Neuronal stem cell (in vitro differentiated cells): ENCODE measurements around the gene RBBP8NL.
A peak's percentile ranks its signal among the peaks of the same experiment; 100 is the strongest.

ENCODE experiments used
- DNase-seq: peaks from one replicate; pipeline ENCODE4 v3.0.0-alpha.2; 2013; ENCODE audit warnings: low spot score
- H2AFZ ChIP-seq: one replicate; pipeline ENCODE4 v1.6.1; 2013; ENCODE audit warnings: mild to moderate bottlenecking, low read length, inconsistent platforms
- H2AK5ac ChIP-seq: 2 replicates; pipeline ENCODE4 v1.6.1; 2013; ENCODE audit warnings: low read depth, mild to moderate bottlenecking, inconsistent platforms, low read length, moderate library complexity, mixed read lengths
- H2BK120ac ChIP-seq: 2 replicates; pipeline ENCODE4 v1.6.1; 2013; ENCODE audit warnings: low read depth, mild to moderate bottlenecking, inconsistent platforms, low read length, moderate library complexity, mixed read lengths
- H2BK12ac ChIP-seq: one replicate; pipeline ENCODE4 v1.6.1; 2013; ENCODE audit warnings: low read length, inconsistent platforms
- H2BK15ac ChIP-seq: 2 replicates; pipeline ENCODE4 v1.6.1; 2013; ENCODE audit warnings: mild to moderate bottlenecking, low read length, inconsistent platforms, mixed read lengths
- H2BK5ac ChIP-seq: one replicate; pipeline ENCODE4 v1.6.1; 2013; ENCODE audit warnings: inconsistent platforms, mild to moderate bottlenecking, low read length, moderate library complexity
- H3K14ac ChIP-seq: one replicate; pipeline ENCODE4 v1.6.1; 2013; ENCODE audit warnings: low read length, inconsistent platforms
- H3K18ac ChIP-seq: 2 replicates; pipeline ENCODE4 v1.6.1; 2013; ENCODE audit warnings: low read length, inconsistent platforms
- H3K23ac ChIP-seq: 2 replicates; pipeline ENCODE4 v1.6.1; 2013; ENCODE audit warnings: low read depth, mild to moderate bottlenecking, mixed read lengths, low read length, inconsistent platforms; ENCODE audit not compliant: poor library complexity
- H3K27ac ChIP-seq: replicated peaks from 3 replicates; pipeline ENCODE4 v1.5.1; 2013; ENCODE audit warnings: low read length, inconsistent platforms
- H3K27me3 ChIP-seq, 3 experiments: 2 replicates each; pipeline ENCODE4 v1.6.1; 2013; ENCODE audit warnings: low read length in 3 of 3, mild to moderate bottlenecking in 2 of 3, inconsistent platforms in 1 of 3, low read depth in 1 of 3, mixed read lengths in 1 of 3, moderate library complexity in 1 of 3; ENCODE audit not compliant: control insufficient read depth in 3 of 3, insufficient read depth in 3 of 3
- H3K36me3 ChIP-seq, 2 donors: replicated peaks in 1 of 2; 2 replicates each; pipeline ENCODE4 v1.6.1; 2013; ENCODE audit warnings: low read length in 2 of 2; ENCODE audit not compliant: control insufficient read depth in 2 of 2, insufficient read depth in 2 of 2
- H3K4ac ChIP-seq: 2 replicates; pipeline ENCODE4 v1.6.1; 2013; ENCODE audit warnings: inconsistent platforms, mild to moderate bottlenecking, low read length, moderate library complexity
- H3K4me1 ChIP-seq, 2 donors: 1 replicate in 1 of 2; 2 replicates in 1 of 2; pipeline ENCODE4 v1.6.1; 2013; ENCODE audit warnings: low read length in 2 of 2, low read depth in 1 of 2; ENCODE audit not compliant: control insufficient read depth in 2 of 2, insufficient read depth in 1 of 2
- H3K4me2 ChIP-seq: one replicate; pipeline ENCODE4 v1.6.1; 2013; ENCODE audit warnings: mild to moderate bottlenecking, low read length, inconsistent platforms; ENCODE audit not compliant: insufficient read depth, poor library complexity, severe bottlenecking
- H3K4me3 ChIP-seq, 2 donors: 2 replicates each; pipeline ENCODE4 v1.5.1; 2013; ENCODE audit warnings: low read length in 2 of 2, mild to moderate bottlenecking in 2 of 2, inconsistent platforms in 1 of 2, moderate library complexity in 1 of 2
- H3K79me1 ChIP-seq: one replicate; pipeline ENCODE4 v1.6.1; 2013; ENCODE audit warnings: low read depth, mild to moderate bottlenecking, inconsistent platforms, low read length, moderate library complexity
- H3K9ac ChIP-seq: one replicate; pipeline ENCODE4 v1.6.1; 2013; ENCODE audit warnings: mild to moderate bottlenecking, low read depth, low read length, inconsistent platforms; ENCODE audit not compliant: poor library complexity
- H3K9me3 ChIP-seq, 2 donors: replicated peaks in 1 of 2; 2 replicates each; pipeline versions ENCODE3 to v1.6.1; 2013; ENCODE audit warnings: low read length in 2 of 2, mild to moderate bottlenecking in 2 of 2, inconsistent platforms in 1 of 2, low read depth in 1 of 2, mixed read lengths in 1 of 2, moderate library complexity in 1 of 2; ENCODE audit not compliant: control insufficient read depth in 2 of 2, insufficient read depth in 1 of 2
- H4K8ac ChIP-seq: one replicate; pipeline ENCODE4 v1.6.1; 2013; ENCODE audit warnings: low read depth, mild to moderate bottlenecking, inconsistent platforms, low read length, moderate library complexity
- H4K91ac ChIP-seq: one replicate; pipeline ENCODE4 v1.6.1; 2013; ENCODE audit warnings: low read length, low read depth, mild to moderate bottlenecking, inconsistent platforms; ENCODE audit not compliant: poor library complexity
- WGBS, 2 donors: extraction: QIAGEN DNeasy Blood & Tissue Kit; methylation state at CpG; one replicate each; pipeline ENCODE4 v1.1.7; 2013; ENCODE audit warnings: missing lambda C conversion rate in 2 of 2, mixed read lengths in 1 of 2; ENCODE audit not compliant: insufficient read length in 2 of 2, insufficient replicate concordance in 1 of 2; ENCODE audit errors: extremely low coverage in 2 of 2; 5-methylcytosine and 5-hydroxymethylcytosine counted together

RBBP8NL gene

DNA sequence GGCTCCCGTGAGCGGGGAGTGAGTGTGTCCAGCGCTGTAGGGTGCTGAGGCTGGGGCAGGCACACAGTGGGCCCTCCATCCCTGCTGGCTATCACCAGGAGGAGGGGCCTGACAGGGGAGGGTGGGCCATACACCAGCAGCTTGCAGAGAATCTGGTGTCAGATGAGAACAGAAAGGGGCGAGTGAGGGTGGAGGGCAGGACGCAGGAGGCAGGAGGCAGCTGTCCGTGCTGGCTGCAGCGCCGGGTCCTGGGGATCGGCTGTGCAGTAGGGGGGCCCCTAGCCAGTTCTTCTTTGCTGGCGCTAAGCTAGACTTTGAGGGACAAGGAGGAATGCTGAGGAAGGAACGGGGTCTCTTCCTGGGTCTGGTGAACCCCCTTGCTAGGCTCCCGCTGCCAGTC, 18.7 kb downstream of the RBBP8NL start:
- Histone ChIP-seq H3K27ac (no peak overlapping the region), H3K27me3 (peaks cover 0 to 60% (median 4%) of the 10 kb centered on the region in 3 experiments), H2AFZ (no peak overlapping the region), H2BK15ac (peak overlapping the region; percentile 97), H3K14ac (no peak overlapping the region), H3K4ac (no peak overlapping the region), H2BK120ac (no peak overlapping the region), H3K4me2 (no peak overlapping the region), H4K91ac (no peak overlapping the region), H3K9ac (peak overlapping the region; percentile 60), H3K4me3 (no peak overlapping the region), H2BK12ac (peak overlapping the region; percentile 88), H4K8ac (no peak overlapping the region), H3K36me3 (no peaks in the 10 kb centered on the region), H2AK5ac (peak overlapping the region; percentile 99), H3K23ac (no peak overlapping the region), H2BK5ac (no peak overlapping the region), H3K4me1 (peaks cover 9 to 18% of the 10 kb centered on the region in 2 donors), H3K18ac (peak overlapping the region; percentile 1), H3K79me1 (peaks cover 8% of the 10 kb centered on the region), H3K9me3 (no peaks in the 10 kb centered on the region)
- WGBS, 2 donors = no CpG with 5 or more reads among the region's 12 CpGs
- DNase-seq = no peak

DNA sequence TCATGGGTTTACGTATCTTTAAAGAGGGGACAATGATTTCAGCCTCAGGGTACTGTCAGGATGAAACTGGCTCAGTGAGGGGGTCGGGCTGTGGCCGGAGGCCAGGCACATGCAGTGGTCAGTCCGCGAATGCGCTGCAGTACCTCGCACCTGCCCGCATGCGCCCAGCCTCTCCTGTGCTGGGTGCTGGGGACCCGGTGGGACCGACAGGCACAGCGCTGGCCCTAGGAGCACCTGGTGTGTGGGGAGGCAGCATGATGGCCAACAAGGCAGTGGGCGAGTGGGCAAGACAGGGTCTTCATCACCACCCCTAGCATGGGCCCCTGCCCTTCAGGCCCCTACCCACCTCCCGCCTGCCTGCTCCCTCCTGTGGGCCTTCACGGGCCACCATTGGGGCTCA, 19.3 kb downstream of the RBBP8NL start:
- no peak for DNase-seq
- H3K9me3 ChIP-seq = no peaks in the 10 kb centered on the region
- peaks cover under 1 to 2% of the 10 kb centered on the region in 2 donors for H3K36me3 ChIP-seq
- H3K14ac ChIP-seq = peak overlapping the region; percentile 31
- peak overlapping the region; percentile 95 for H4K8ac ChIP-seq
- H3K4me2 ChIP-seq = no peak overlapping the region
- no peak overlapping the region for H3K4ac ChIP-seq
- H2BK15ac ChIP-seq = peak overlapping the region; percentile 97
- peak overlapping the region; percentile 98 for H2BK12ac ChIP-seq
- H2AK5ac ChIP-seq = peak overlapping the region; percentile 99
- peak overlapping the region; percentile 98 for H3K18ac ChIP-seq
- H2AFZ ChIP-seq = peak overlapping the region; percentile 93
- no peak overlapping the region for H3K27ac ChIP-seq
- H3K9ac ChIP-seq = no peak overlapping the region
- peak overlapping the region; percentile 97 for H3K23ac ChIP-seq
- peaks cover 9 to 18% of the 10 kb centered on the region in 2 donors for H3K4me1 ChIP-seq
- peak overlapping the region; percentile 31 for H2BK120ac ChIP-seq
- H3K27me3 ChIP-seq = peaks cover 0 to 55% (median 4%) of the 10 kb centered on the region in 3 experiments
- H3K79me1 ChIP-seq = peaks cover 13% of the 10 kb centered on the region
- no peak overlapping the region for H2BK5ac ChIP-seq
- peak overlapping the region in 1 of 2 donors; percentile 90 for H3K4me3 ChIP-seq
- no peak overlapping the region for H4K91ac ChIP-seq
- WGBS, 2 donors = no CpG with 5 or more reads among the region's 15 CpGs

DNA sequence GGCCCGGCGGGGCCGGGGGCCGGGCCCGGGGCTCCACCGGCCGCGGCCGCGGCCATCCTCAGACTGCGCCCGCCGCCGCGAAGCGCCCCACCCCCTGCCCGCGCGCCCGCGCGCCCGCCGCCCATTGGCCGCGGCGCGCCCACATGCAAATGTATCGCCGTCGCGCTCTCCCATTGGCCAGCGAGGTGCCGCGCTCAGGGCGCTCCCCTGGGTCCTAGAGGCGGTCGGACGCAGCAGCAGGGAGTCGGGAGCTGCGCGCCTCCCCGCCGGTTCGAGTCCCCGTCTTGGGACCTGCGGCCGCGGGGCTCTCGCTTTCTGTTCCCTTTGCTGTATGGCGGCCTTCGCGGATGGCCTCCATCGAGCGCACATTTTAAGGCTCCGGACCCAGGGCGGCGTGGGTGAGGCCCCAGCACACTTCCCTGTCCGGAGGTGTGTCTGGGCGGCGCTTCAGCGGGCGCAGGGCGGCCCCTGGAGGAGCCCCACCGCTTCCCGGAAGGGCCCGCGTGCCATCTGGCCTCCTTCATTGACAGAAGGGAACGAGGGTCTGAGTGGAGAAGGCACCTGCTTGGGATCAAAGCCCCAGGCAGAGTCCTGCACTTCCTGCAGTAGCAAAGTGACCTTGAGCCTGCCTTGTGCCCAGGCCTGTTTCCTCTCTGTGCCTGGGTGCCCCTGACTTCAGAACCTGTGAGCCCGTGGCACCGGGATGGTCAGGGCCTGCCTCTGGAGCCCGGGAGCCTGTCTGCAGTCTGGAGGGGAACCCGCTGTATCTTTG, 19.9 kb downstream of the RBBP8NL start, which contains the start of gene CABLES2:
Gene CABLES2, minus strand, starts transcription at position 65 of the 772 bp plus-strand sequence. Its CDS starts 9 bp downstream, at position 56.
- Histone ChIP-seq H4K91ac (no peak within 1 kb of the TSS), H3K4me2 (peak within 1 kb of the TSS; percentile 93), H3K9ac (peak within 1 kb of the TSS; percentile 95), H3K27ac (no peak within 1 kb of the TSS), H2BK12ac (peak within 1 kb of the TSS; percentile 98), H3K79me1 (peaks cover 13% of the 10 kb centered on the region), H3K4me3 (peak within 1 kb of the TSS; percentile 85 to 90), H2BK15ac (peak within 1 kb of the TSS; percentile 97), H4K8ac (peak within 1 kb of the TSS; percentile 95), H2BK5ac (peak within 1 kb of the TSS; percentile 42), H3K14ac (peak within 1 kb of the TSS; percentile 99), H3K18ac (peak within 1 kb of the TSS; percentile 98), H2AFZ (peak within 1 kb of the TSS; percentile 93), H3K27me3 (peaks cover 0 to 48% (median 4%) of the 10 kb centered on the region in 3 experiments), H3K23ac (peak within 1 kb of the TSS; percentile 97), H3K4ac (no peak within 1 kb of the TSS), H3K36me3 (peaks cover 3 to 7% of the 10 kb centered on the region in 2 donors), H2AK5ac (peak within 1 kb of the TSS; percentile 99), H3K4me1 (peaks cover 9 to 18% of the 10 kb centered on the region in 2 donors), H3K9me3 (no peaks in the 10 kb centered on the region), H2BK120ac (peak within 1 kb of the TSS; percentile 31)
- WGBS, 2 donors = no CpG with 5 or more reads among the region's 73 CpGs
- peak; percentile 89 for DNase-seq

DNA sequence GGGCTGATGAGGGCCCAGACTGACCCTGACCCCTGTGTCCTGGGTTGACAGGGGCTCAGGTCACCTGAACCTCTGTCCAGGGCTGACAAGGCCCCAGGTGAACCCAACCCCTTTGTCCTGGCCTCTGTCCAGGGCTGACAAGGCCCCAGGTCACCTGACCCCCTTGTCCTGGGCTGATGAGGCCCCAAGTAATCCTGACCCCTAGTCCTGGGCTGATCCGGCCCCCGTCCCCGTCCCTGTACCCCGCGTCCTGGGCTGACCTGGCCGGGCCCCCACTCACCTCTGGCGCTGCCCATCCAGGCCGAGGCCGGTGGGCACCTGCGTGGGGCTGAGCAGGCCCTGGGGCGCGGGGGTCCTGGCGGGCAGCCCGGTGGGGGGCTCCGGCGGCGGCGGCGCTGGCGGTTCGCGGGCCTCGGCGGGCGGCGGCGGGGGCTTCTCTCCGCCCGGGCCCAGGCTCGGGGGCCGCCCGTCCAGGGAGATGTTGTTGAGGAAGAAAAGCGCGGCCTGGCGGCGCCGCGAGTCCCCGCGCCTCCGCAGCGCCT, 20.6 kb downstream of the RBBP8NL start:
- H3K4ac ChIP-seq = no peak overlapping the region
- peak overlapping the region; percentile 43 for H3K23ac ChIP-seq
- peaks cover 0 to 41% (median 4%) of the 10 kb centered on the region in 3 experiments for H3K27me3 ChIP-seq
- H2BK15ac ChIP-seq = peak overlapping the region; percentile 75
- H3K9me3 ChIP-seq = no peaks in the 10 kb centered on the region
- no peak overlapping the region for H4K8ac ChIP-seq
- H3K79me1 ChIP-seq = peaks cover 15% of the 10 kb centered on the region
- no peak for DNase-seq
- H3K4me2 ChIP-seq = peak overlapping the region; percentile 93
- peak overlapping the region; percentile 85 to 90 for H3K4me3 ChIP-seq
- peak overlapping the region; percentile 63 for H2BK12ac ChIP-seq
- peaks cover 3 to 7% of the 10 kb centered on the region in 2 donors for H3K36me3 ChIP-seq
- peak overlapping the region; percentile 95 for H3K9ac ChIP-seq
- no peak overlapping the region for H2BK5ac ChIP-seq
- H3K18ac ChIP-seq = peak overlapping the region; percentile 81
- no peak overlapping the region for H2BK120ac ChIP-seq
- no peak overlapping the region for H3K14ac ChIP-seq
- WGBS, 2 donors = no CpG with 5 or more reads among the region's 42 CpGs
- peak overlapping the region; percentile 95 for H2AK5ac ChIP-seq
- H2AFZ ChIP-seq = peak overlapping the region; percentile 59
- no peak overlapping the region for H4K91ac ChIP-seq
- no peak overlapping the region for H3K27ac ChIP-seq
- peaks cover 9 to 18% of the 10 kb centered on the region in 2 donors for H3K4me1 ChIP-seq
